ENCODE data around the gene CORO2A. TPM values are rescaled to one million over a fixed set of nuclear protein-coding genes. Genes with fewer than 3 reads are reported as not detected.

The CORO2A gene
- total RNA-seq, 6 experiments from 2014 or later, result 0.84 to 2.4 (median 1.1) TPM

DNA sequence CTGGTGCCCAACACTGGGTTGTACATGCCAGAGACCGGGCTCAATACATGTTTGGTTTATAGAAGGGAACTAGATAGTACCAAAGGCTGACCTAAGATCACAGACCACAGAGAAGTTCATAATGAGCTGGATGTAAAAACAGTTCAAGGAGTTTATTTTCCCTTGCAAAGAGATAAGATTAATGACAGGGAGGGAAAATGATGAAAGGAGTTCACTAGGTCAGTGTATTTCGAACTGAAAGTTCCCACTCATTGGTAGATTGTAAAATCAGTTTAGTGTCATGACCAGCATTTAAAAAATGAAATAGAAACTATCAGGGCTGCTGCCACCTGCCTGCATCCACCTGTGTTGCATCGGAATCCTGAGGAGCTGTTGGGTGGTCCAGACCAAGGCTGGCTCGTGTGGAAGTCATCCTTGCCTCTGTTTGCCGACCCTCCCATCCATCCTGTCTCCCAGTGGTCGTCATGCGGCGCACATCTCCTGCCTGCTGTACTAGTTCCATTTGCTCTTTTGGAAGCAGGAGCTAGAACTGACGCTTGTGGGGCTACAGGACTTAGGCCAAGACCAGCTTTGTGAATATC, 41.9 kb upstream of the CORO2A start:
- no peak for TF ChIP-seq CTCF (IDR thresholded peaks at IDR 0.05)
- DNase-seq, result no peak
- Mint-ChIP-seq H3K27me3 (ENCODE audit: insufficient read depth) (peaks cover 2% of the 10 kb centered on the region), H3K36me3 (ENCODE audit: low read depth) (peaks cover 42% of the 10 kb centered on the region), H3K27ac (peak overlapping the region; percentile 57; the same call in 1 of the 2 replicates), H3K4me1 (ENCODE audit: low read depth) (peaks cover 52% of the 10 kb centered on the region), H3K4me3 (no peak overlapping the region), H3K9me3 (no peaks in the 10 kb centered on the region)

- peaks cover 2% of the 10 kb centered on the region for H3K27me3 Mint-ChIP-seq (ENCODE audit: insufficient read depth)
- H3K4me3 Mint-ChIP-seq, result no peak overlapping the region
- TF ChIP-seq CTCF (IDR thresholded peaks at IDR 0.05), result no peak
- H3K4me1 Mint-ChIP-seq (ENCODE audit: low read depth), result peaks cover 54% of the 10 kb centered on the region
- H3K9me3 Mint-ChIP-seq, result no peaks in the 10 kb centered on the region
- peak overlapping the region; percentile 54 for H3K27ac Mint-ChIP-seq
- DNase-seq, result no peak
- H3K36me3 Mint-ChIP-seq (ENCODE audit: low read depth), result peaks cover 52% of the 10 kb centered on the region
These were observed 40.5 kb upstream of the CORO2A start for GRCh38 chr9:98232926-98233325.

- Mint-ChIP-seq H3K4me1 (ENCODE audit: low read depth) (peaks cover 58% of the 10 kb centered on the region), H3K9me3 (no peaks in the 10 kb centered on the region), H3K27me3 (ENCODE audit: insufficient read depth) (peaks cover 2% of the 10 kb centered on the region), H3K4me3 (no peak overlapping the region; the same call in 1 of the 2 replicates), H3K36me3 (ENCODE audit: low read depth) (peaks cover 55% of the 10 kb centered on the region), H3K27ac (peak overlapping the region; percentile 65)
- DNase-seq, result peak; percentile 79
- no peak for TF ChIP-seq CTCF (IDR thresholded peaks at IDR 0.05)
These were observed 39.5 kb upstream of the CORO2A start for GRCh38 chr9:98231770-98232478.

GRCh38 chr9:98230789-98231188, 38.4 kb upstream of the CORO2A start:
- DNase-seq, result no peak
- Mint-ChIP-seq H3K36me3 (ENCODE audit: low read depth) (peaks cover 64% of the 10 kb centered on the region), H3K9me3 (no peaks in the 10 kb centered on the region), H3K4me3 (peak overlapping the region; percentile 22; the same call in 1 of the 2 replicates), H3K27ac (peak overlapping the region; percentile 88), H3K4me1 (ENCODE audit: low read depth) (peaks cover 68% of the 10 kb centered on the region), H3K27me3 (ENCODE audit: insufficient read depth) (peaks cover 7% of the 10 kb centered on the region)
- no peak for TF ChIP-seq CTCF (IDR thresholded peaks at IDR 0.05)

GRCh38 chr9:98230304-98230703, 37.9 kb upstream of the CORO2A start:
- peaks cover 7% of the 10 kb centered on the region for H3K27me3 Mint-ChIP-seq (ENCODE audit: insufficient read depth)
- peak overlapping the region; percentile 88 for H3K27ac Mint-ChIP-seq
- no peak for DNase-seq
- H3K4me1 Mint-ChIP-seq (ENCODE audit: low read depth), result peaks cover 68% of the 10 kb centered on the region
- peaks cover 60% of the 10 kb centered on the region for H3K36me3 Mint-ChIP-seq (ENCODE audit: low read depth)
- H3K9me3 Mint-ChIP-seq, result no peaks in the 10 kb centered on the region
- peak overlapping the region; percentile 22; the same call in 1 of the 2 replicates for H3K4me3 Mint-ChIP-seq
- no peak for TF ChIP-seq CTCF (IDR thresholded peaks at IDR 0.05)

Measured in HFFc6 (cell line).